ENCODE data around the gene RFT1.

- TF ChIP-seq CTCF (IDR thresholded peaks at IDR 0.05): peak; percentile 81 to 90 (median 88)
- no peak for TF ChIP-seq POLR2A (IDR thresholded peaks at IDR 0.05)
These were observed 4.5 kb upstream of the RFT1 start for GRCh38 chr3:53134631-53135232.
